A673 (cell line): ENCODE data around the gene CHRND.

Source experiments
- EZH2 ChIP-seq: fragments of 200-600 bp; sonication (generic); IDR thresholded peaks from 2 replicates; pipeline ENCODE4 v1.6.1; 2017; ENCODE audit warnings: borderline replicate concordance, low read depth, mild to moderate bottlenecking, mixed read lengths, antibody characterized with exemption, low read length; ENCODE audit not compliant: poor library complexity, severe bottlenecking
- TF ChIP-seq, protein P1 (sequence below): fragments of 300-800, 200-600 bp; sonication (generic); conservative IDR thresholded peaks from 2 replicates; pipeline ENCODE4 v1.5.1; 2017; ENCODE audit warnings: low read depth, mild to moderate bottlenecking, antibody characterized with exemption, low read length, moderate library complexity, mixed read lengths

DNA sequence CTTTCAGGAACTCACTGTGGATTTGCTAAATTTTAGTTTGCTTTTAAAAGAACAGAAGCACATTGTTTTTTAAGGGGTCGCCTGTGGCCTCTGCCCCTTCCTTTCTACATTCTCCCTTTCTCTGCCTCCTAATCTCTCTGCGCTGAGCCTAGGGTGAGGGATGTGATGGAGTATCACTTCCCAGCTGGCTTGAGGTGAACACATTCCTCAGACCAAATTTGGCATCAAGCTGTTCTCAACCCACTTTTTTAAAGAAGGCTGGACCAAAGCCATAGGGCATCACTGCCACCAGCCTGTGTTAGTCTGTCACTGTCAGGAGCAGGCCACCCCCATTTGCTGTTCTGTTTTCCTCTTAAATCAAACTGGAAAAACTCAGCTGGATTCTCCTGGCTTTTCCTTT lies 51.9 kb downstream of the CHRND start:
- TF ChIP-seq, protein P1, sequence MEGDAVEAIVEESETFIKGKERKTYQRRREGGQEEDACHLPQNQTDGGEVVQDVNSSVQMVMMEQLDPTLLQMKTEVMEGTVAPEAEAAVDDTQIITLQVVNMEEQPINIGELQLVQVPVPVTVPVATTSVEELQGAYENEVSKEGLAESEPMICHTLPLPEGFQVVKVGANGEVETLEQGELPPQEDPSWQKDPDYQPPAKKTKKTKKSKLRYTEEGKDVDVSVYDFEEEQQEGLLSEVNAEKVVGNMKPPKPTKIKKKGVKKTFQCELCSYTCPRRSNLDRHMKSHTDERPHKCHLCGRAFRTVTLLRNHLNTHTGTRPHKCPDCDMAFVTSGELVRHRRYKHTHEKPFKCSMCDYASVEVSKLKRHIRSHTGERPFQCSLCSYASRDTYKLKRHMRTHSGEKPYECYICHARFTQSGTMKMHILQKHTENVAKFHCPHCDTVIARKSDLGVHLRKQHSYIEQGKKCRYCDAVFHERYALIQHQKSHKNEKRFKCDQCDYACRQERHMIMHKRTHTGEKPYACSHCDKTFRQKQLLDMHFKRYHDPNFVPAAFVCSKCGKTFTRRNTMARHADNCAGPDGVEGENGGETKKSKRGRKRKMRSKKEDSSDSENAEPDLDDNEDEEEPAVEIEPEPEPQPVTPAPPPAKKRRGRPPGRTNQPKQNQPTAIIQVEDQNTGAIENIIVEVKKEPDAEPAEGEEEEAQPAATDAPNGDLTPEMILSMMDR, result no peak
- TF ChIP-seq EZH2, result no peak
